ENCODE data around the gene HEMGN.

The HEMGN gene

DNA sequence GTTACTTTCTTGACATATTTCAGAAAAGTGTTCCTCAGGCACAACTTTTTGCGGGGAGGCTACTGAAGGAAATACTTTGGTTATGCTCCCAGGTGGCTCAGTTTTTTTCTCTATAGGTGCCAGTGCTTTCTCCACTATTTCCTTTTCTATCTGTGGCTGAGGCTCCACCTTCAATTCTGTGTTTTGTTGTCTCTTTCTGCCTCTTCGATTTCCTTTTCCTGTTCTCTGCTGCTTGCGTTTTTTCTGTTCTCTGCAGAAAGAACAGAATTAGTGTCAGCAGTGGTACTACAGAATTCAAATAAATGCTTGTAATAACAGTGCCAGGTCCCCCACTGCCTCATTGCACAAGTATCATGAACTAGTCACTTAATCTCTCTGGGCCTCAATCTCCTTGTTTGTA is 7.0 kb downstream of the HEMGN start:
- peaks cover 3% of the 10 kb centered on the region for H3K27me3 ChIP-seq (ENCODE audit: insufficient read depth, low read length, poor library complexity)
- H3K79me2 ChIP-seq (ENCODE audit: control insufficient read depth, insufficient read depth, low read length) = no peaks in the 10 kb centered on the region
- H3K27ac ChIP-seq (ENCODE audit: low read depth, low read length) = no peak overlapping the region
- H3K79me1 ChIP-seq (ENCODE audit: low read length) = no peaks in the 10 kb centered on the region
- H2BK15ac ChIP-seq (replicated peaks; ENCODE audit: low read depth) = no peak overlapping the region
- no peak overlapping the region for H3K9ac ChIP-seq (ENCODE audit: low read length)
- no peak overlapping the region for H3K4me2 ChIP-seq (ENCODE audit: low read length)
- no peak overlapping the region for H4K8ac ChIP-seq (ENCODE audit: low read depth, low read length)
- H2BK120ac ChIP-seq (ENCODE audit: low read depth, low read length) = no peak overlapping the region
- H2AK5ac ChIP-seq (ENCODE audit: low read length) = no peak overlapping the region
- no CpG with 5 or more reads among the region's 3 CpGs for WGBS (ENCODE audit: extremely low coverage, insufficient coverage, low lambda C conversion rate)
- no peaks in the 10 kb centered on the region for H3K36me3 ChIP-seq (ENCODE audit: control insufficient read depth, insufficient read depth, low read length)
- no peak overlapping the region for H3K23ac ChIP-seq (ENCODE audit: low read length)
- DNase-seq = no peak
- no peaks in the 10 kb centered on the region for H3K4me1 ChIP-seq (ENCODE audit: control insufficient read depth, low read depth, low read length)
- no peak overlapping the region for H3K56ac ChIP-seq (ENCODE audit: low read length)
- H3K18ac ChIP-seq (ENCODE audit: low read length) = no peak overlapping the region
- no peak overlapping the region for H3K4me3 ChIP-seq (ENCODE audit: low read length)
- no peak overlapping the region for H3K4ac ChIP-seq (ENCODE audit: low read depth, low read length)
- H4K5ac ChIP-seq (ENCODE audit: low read length) = no peak overlapping the region
- no peak overlapping the region for H2BK5ac ChIP-seq (ENCODE audit: low read length)

DNA sequence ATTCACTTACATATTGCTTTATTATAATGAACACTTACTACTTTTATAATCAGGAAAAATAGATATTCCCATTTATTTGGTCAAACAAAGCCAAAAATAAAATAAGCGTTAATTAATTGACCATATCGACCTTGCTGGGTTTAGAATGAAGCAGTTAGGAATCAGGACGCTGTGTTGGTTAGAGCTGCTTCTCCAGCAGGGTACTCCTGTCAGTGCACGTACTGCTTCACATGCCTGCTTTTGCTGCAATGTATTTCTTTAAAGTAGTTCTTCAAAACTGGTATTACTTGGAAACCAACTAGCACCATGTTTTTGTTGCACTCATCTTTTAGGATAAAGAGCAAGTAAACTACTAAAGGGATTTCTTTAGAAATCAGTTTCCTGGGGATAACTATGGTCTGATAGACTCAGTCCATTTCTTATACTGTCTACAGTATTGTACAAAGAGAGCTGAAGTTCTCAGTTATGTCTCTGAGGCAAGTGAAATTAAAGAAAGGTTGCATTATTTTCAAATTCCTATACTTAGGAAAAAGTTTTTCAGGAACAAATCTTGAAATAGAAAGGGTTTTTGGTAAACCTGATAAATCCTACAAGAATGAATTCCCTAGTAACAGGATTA is 8.9 kb downstream of the HEMGN start:
- Histone ChIP-seq H3K79me2 (ENCODE audit: control insufficient read depth, insufficient read depth, low read length) (no peaks in the 10 kb centered on the region), H3K4me1 (ENCODE audit: control insufficient read depth, low read depth, low read length) (no peaks in the 10 kb centered on the region), H3K18ac (ENCODE audit: low read length) (no peak overlapping the region), H2BK15ac (replicated peaks; ENCODE audit: low read depth) (no peak overlapping the region), H3K36me3 (ENCODE audit: control insufficient read depth, insufficient read depth, low read length) (no peaks in the 10 kb centered on the region), H3K4me3 (ENCODE audit: low read length) (no peak overlapping the region), H4K8ac (ENCODE audit: low read depth, low read length) (no peak overlapping the region), H3K27me3 (ENCODE audit: insufficient read depth, low read length, poor library complexity) (peaks cover 3% of the 10 kb centered on the region), H3K56ac (ENCODE audit: low read length) (no peak overlapping the region), H3K23ac (ENCODE audit: low read length) (no peak overlapping the region), H3K4me2 (ENCODE audit: low read length) (no peak overlapping the region), H3K9ac (ENCODE audit: low read length) (no peak overlapping the region), H2BK5ac (ENCODE audit: low read length) (no peak overlapping the region), H2BK120ac (ENCODE audit: low read depth, low read length) (no peak overlapping the region), H3K27ac (ENCODE audit: low read depth, low read length) (no peak overlapping the region), H2AK5ac (ENCODE audit: low read length) (no peak overlapping the region), H3K4ac (ENCODE audit: low read depth, low read length) (no peak overlapping the region), H3K79me1 (ENCODE audit: low read length) (no peaks in the 10 kb centered on the region), H4K5ac (ENCODE audit: low read length) (no peak overlapping the region)
- no peak for DNase-seq
- no CpG with 5 or more reads among the region's 4 CpGs for WGBS (ENCODE audit: extremely low coverage, insufficient coverage, low lambda C conversion rate)

DNA sequence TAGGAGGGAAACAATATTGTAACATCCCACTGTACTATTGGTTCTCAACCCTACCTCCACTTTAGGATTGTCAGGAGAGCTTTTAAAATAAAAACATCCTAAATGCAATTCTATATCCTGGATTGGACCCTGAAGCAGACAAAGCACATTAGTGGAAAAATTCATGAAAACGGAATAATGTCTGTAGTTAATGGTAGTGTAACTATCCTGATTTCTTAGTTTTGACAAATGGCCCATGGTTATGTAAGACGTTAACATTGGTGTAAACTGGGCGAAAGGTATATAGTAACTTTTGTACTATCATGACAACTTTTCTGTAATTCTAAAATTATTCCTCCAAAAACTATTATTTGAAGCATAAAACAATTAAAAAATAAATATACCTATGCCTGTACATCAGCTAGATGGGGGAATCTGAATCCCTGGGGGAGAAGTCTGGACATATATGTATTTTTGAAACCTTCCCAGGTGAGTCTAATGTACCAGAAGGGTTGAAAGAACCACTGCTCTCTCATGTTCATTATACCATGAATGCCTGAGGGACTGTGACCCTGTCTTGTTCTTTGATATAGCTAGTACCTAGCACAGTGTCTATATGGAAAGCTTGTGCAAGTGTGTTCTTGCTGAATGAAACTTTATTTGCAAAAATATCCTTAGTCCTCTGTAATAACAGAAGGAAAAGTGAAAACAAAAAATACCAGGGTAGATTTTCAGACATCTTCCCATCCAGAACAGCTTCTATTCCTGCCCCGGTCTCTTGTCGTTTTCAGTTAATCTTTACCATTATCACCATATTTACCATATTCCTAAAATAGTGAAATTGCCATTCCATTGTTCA is 12.3 kb downstream of the HEMGN start:
- Histone ChIP-seq H4K8ac (ENCODE audit: low read depth, low read length) (no peak overlapping the region), H3K27ac (ENCODE audit: low read depth, low read length) (no peak overlapping the region), H2BK120ac (ENCODE audit: low read depth, low read length) (no peak overlapping the region), H3K56ac (ENCODE audit: low read length) (no peak overlapping the region), H3K79me2 (ENCODE audit: control insufficient read depth, insufficient read depth, low read length) (no peaks in the 10 kb centered on the region), H2BK15ac (replicated peaks; ENCODE audit: low read depth) (no peak overlapping the region), H2AK5ac (ENCODE audit: low read length) (no peak overlapping the region), H2BK5ac (ENCODE audit: low read length) (no peak overlapping the region), H4K5ac (ENCODE audit: low read length) (no peak overlapping the region), H3K18ac (ENCODE audit: low read length) (no peak overlapping the region), H3K4me3 (ENCODE audit: low read length) (no peak overlapping the region), H3K79me1 (ENCODE audit: low read length) (no peaks in the 10 kb centered on the region), H3K27me3 (ENCODE audit: insufficient read depth, low read length, poor library complexity) (no peaks in the 10 kb centered on the region), H3K4ac (ENCODE audit: low read depth, low read length) (no peak overlapping the region), H3K9ac (ENCODE audit: low read length) (no peak overlapping the region), H3K4me1 (ENCODE audit: control insufficient read depth, low read depth, low read length) (no peaks in the 10 kb centered on the region), H3K36me3 (ENCODE audit: control insufficient read depth, insufficient read depth, low read length) (no peaks in the 10 kb centered on the region), H3K23ac (ENCODE audit: low read length) (no peak overlapping the region), H3K4me2 (ENCODE audit: low read length) (no peak overlapping the region)
- no CpG with 5 or more reads among the region's 5 CpGs for WGBS (ENCODE audit: extremely low coverage, insufficient coverage, low lambda C conversion rate)
- DNase-seq = no peak

DNA sequence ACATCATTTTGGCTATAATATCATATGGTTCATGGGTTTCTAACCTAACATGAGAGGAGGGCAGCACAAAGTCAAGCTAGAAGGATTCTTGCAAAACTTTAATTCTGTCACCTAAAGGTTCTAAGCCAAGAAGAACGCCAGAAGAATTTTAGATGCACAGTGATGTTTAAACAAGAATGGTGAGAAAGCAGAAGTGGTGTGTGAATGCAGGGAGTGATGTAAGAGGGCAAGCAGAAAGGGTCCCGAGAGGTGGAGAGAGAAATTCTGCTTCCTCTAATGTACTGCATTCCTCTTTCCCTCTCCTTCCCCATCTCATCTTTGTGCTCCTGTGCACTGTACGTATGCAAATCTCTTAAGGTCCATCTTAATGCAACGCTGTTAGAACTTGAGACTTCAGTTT is 13.6 kb downstream of the HEMGN start:
- H2AK5ac ChIP-seq (ENCODE audit: low read length) = no peak overlapping the region
- H4K5ac ChIP-seq (ENCODE audit: low read length) = no peak overlapping the region
- no peak overlapping the region for H2BK120ac ChIP-seq (ENCODE audit: low read depth, low read length)
- no peak overlapping the region for H2BK5ac ChIP-seq (ENCODE audit: low read length)
- no peak overlapping the region for H3K27ac ChIP-seq (ENCODE audit: low read depth, low read length)
- no peak for DNase-seq
- WGBS (ENCODE audit: extremely low coverage, insufficient coverage, low lambda C conversion rate) = no CpG with 5 or more reads among the region's 4 CpGs
- H3K56ac ChIP-seq (ENCODE audit: low read length) = no peak overlapping the region
- no peaks in the 10 kb centered on the region for H3K79me2 ChIP-seq (ENCODE audit: control insufficient read depth, insufficient read depth, low read length)
- H3K27me3 ChIP-seq (ENCODE audit: insufficient read depth, low read length, poor library complexity) = no peaks in the 10 kb centered on the region
- H3K36me3 ChIP-seq (ENCODE audit: control insufficient read depth, insufficient read depth, low read length) = no peaks in the 10 kb centered on the region
- H4K8ac ChIP-seq (ENCODE audit: low read depth, low read length) = no peak overlapping the region
- no peaks in the 10 kb centered on the region for H3K4me1 ChIP-seq (ENCODE audit: control insufficient read depth, low read depth, low read length)
- no peak overlapping the region for H3K4me2 ChIP-seq (ENCODE audit: low read length)
- H3K23ac ChIP-seq (ENCODE audit: low read length) = no peak overlapping the region
- H3K4me3 ChIP-seq (ENCODE audit: low read length) = no peak overlapping the region
- H2BK15ac ChIP-seq (replicated peaks; ENCODE audit: low read depth) = no peak overlapping the region
- no peak overlapping the region for H3K4ac ChIP-seq (ENCODE audit: low read depth, low read length)
- H3K79me1 ChIP-seq (ENCODE audit: low read length) = no peaks in the 10 kb centered on the region
- no peak overlapping the region for H3K9ac ChIP-seq (ENCODE audit: low read length)
- no peak overlapping the region for H3K18ac ChIP-seq (ENCODE audit: low read length)

DNA sequence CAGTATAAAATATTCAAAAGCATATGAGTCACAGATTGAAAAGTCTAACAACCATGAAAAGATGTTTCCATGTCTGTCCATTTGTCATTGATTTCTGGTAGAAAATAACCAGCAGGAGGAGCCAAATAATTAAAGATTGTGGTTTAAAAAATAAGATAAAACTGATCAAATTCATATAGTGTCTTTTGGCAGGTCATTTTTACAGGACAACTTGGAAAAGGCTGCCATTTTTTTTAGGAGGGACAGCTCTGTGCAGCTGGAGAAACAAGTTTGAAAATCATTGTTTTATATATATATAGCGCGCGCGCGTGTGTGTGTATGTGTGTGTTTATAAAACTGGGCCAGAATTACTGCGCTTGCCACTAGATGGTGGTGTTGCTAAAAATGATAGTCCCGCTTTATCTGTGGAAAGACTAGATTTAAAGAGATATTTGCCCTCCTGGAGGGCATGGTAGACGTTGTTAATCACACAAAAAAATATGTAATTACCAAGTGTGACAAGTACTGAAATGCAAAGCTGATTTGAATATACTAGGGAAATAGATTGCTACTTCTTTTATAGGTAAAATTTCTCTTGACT is 14.4 kb downstream of the HEMGN start:
- Histone ChIP-seq H3K79me1 (ENCODE audit: low read length) (no peaks in the 10 kb centered on the region), H3K4ac (ENCODE audit: low read depth, low read length) (no peak overlapping the region), H3K18ac (ENCODE audit: low read length) (no peak overlapping the region), H3K36me3 (ENCODE audit: control insufficient read depth, insufficient read depth, low read length) (no peaks in the 10 kb centered on the region), H3K27me3 (ENCODE audit: insufficient read depth, low read length, poor library complexity) (no peaks in the 10 kb centered on the region), H3K4me2 (ENCODE audit: low read length) (no peak overlapping the region), H3K9ac (ENCODE audit: low read length) (no peak overlapping the region), H3K79me2 (ENCODE audit: control insufficient read depth, insufficient read depth, low read length) (no peaks in the 10 kb centered on the region), H2AK5ac (ENCODE audit: low read length) (no peak overlapping the region), H2BK5ac (ENCODE audit: low read length) (no peak overlapping the region), H2BK120ac (ENCODE audit: low read depth, low read length) (no peak overlapping the region), H4K5ac (ENCODE audit: low read length) (no peak overlapping the region), H3K4me1 (ENCODE audit: control insufficient read depth, low read depth, low read length) (no peaks in the 10 kb centered on the region), H2BK15ac (replicated peaks; ENCODE audit: low read depth) (no peak overlapping the region), H3K23ac (ENCODE audit: low read length) (no peak overlapping the region), H3K27ac (ENCODE audit: low read depth, low read length) (no peak overlapping the region), H3K56ac (ENCODE audit: low read length) (no peak overlapping the region), H3K4me3 (ENCODE audit: low read length) (no peak overlapping the region), H4K8ac (ENCODE audit: low read depth, low read length) (no peak overlapping the region)
- WGBS (ENCODE audit: extremely low coverage, insufficient coverage, low lambda C conversion rate) = no CpG with 5 or more reads among the region's 8 CpGs
- DNase-seq = peak; percentile 78
